Motor neuron (in vitro differentiated cells): ENCODE measurements around the gene KDM4D. TPM values are rescaled to one million over a fixed set of nuclear protein-coding genes. Genes with fewer than 3 reads are reported as not detected.

Experiments used
- total RNA-seq, 8 experiments: library from RNA; unstranded; fragments of 300-600 nt; gene quantifications; 2 replicates each; pipeline versions ENCODE4 v1.2.3 to v1.2.4, GENCODE V29; 2022

The KDM4D gene
- total RNA-seq, 8 experiments from 2014 or later = 0.97 to 3.9 (median 2.3) TPM

Other genes with a start within 250 kb of the KDM4D start
- 10 to 100 TPM in 6 of 8 experiments, 1 to 10 TPM in 2; 4.8 to 89.6 (median 22.6) TPM for gene AMOTL1, start 205.4 kb upstream of the KDM4D start, total RNA-seq
- gene CWC15, start 153 bp upstream of the KDM4D start, total RNA-seq = 10 to 100 TPM; 43.7 to 77.1 (median 60.1) TPM
- under 1 TPM in 7 of 8 experiments, not detected in 1; 0.05 to 0.28 (median 0.18) TPM for gene KDM4E, start 51.5 kb downstream of the KDM4D start, total RNA-seq
- under 1 TPM in 4 of 8 experiments, not detected in 4; 0.05 to 0.47 (median 0.18) TPM for gene KDM4F, start 75.7 kb downstream of the KDM4D start, total RNA-seq
- 10 to 100 TPM; 33.3 to 48.8 (median 37.5) TPM for gene SRSF8, start 93.2 kb downstream of the KDM4D start, total RNA-seq
- 10 to 100 TPM in 3 of 8 experiments, 1 to 10 TPM in 5; 6.2 to 65.2 (median 8.6) TPM for gene ENDOD1, start 116.1 kb downstream of the KDM4D start, total RNA-seq